BLaER1 (cell line): ENCODE data around the gene ADAMTS2.
A peak's percentile ranks its signal among the peaks of the same experiment; 100 is the strongest.

ENCODE experiments used
- H3K27ac ChIP-seq: shearing (Covaris generic); formaldehyde crosslinking; 2 replicates; pipeline ENCODE4 v1.8.1; 2022
- H3K27me3 ChIP-seq: shearing (Covaris generic); formaldehyde crosslinking; 2 replicates; pipeline ENCODE4 v1.8.1; 2022
- H3K36me3 ChIP-seq: shearing (Covaris generic); formaldehyde crosslinking; 2 replicates; pipeline ENCODE4 v1.8.1; 2022
- H3K4me1 ChIP-seq: shearing (Covaris generic); formaldehyde crosslinking; 2 replicates; pipeline ENCODE4 v1.8.1; 2022
- H3K4me2 ChIP-seq: shearing (Covaris generic); formaldehyde crosslinking; 2 replicates; pipeline ENCODE4 v1.8.1; 2022
- H3K4me3 ChIP-seq: shearing (Covaris generic); formaldehyde crosslinking; 2 replicates; pipeline ENCODE4 v1.8.1; 2022
- H3K9ac ChIP-seq: shearing (Covaris generic); formaldehyde crosslinking; 2 replicates; pipeline ENCODE4 v1.8.1; 2022
- H3K9me3 ChIP-seq: shearing (Covaris generic); formaldehyde crosslinking; 2 replicates; pipeline ENCODE4 v1.8.1; 2022
- H4K20me1 ChIP-seq: shearing (Covaris generic); formaldehyde crosslinking; 2 replicates; pipeline ENCODE4 v1.8.1; 2022
- Cebpa-rat ChIP-seq: shearing (Covaris generic); IDR thresholded peaks from 2 replicates; pipeline ENCODE4 v1.8.1; 2022

ADAMTS2 gene

GRCh38 chr5:179166171-179166885 lies 178.9 kb downstream of the ADAMTS2 start:
- Histone ChIP-seq H3K4me1 (peaks cover 19% of the 10 kb centered on the region), H3K36me3 (no peaks in the 10 kb centered on the region), H3K27ac (peak overlapping the region; percentile 42; the same call in 1 of the 2 replicates), H3K9me3 (peaks cover 10% of the 10 kb centered on the region), H3K9ac (peak overlapping the region; percentile 64; the same call in 1 of the 2 replicates), H3K4me3 (no peak overlapping the region), H3K4me2 (peak overlapping the region; percentile 83), H4K20me1 (no peaks in the 10 kb centered on the region), H3K27me3 (no peaks in the 10 kb centered on the region)
- TF ChIP-seq Cebpa-rat = no peak

GRCh38 chr5:179165421-179166170 lies 179.7 kb downstream of the ADAMTS2 start:
- Histone ChIP-seq H3K9me3 (peaks cover 17% of the 10 kb centered on the region), H3K27me3 (no peaks in the 10 kb centered on the region), H3K36me3 (no peaks in the 10 kb centered on the region), H3K4me2 (no peak overlapping the region), H3K27ac (no peak overlapping the region), H3K9ac (no peak overlapping the region), H3K4me3 (no peak overlapping the region), H4K20me1 (no peaks in the 10 kb centered on the region), H3K4me1 (peaks cover 19% of the 10 kb centered on the region)
- TF ChIP-seq Cebpa-rat = no peak

DNA sequence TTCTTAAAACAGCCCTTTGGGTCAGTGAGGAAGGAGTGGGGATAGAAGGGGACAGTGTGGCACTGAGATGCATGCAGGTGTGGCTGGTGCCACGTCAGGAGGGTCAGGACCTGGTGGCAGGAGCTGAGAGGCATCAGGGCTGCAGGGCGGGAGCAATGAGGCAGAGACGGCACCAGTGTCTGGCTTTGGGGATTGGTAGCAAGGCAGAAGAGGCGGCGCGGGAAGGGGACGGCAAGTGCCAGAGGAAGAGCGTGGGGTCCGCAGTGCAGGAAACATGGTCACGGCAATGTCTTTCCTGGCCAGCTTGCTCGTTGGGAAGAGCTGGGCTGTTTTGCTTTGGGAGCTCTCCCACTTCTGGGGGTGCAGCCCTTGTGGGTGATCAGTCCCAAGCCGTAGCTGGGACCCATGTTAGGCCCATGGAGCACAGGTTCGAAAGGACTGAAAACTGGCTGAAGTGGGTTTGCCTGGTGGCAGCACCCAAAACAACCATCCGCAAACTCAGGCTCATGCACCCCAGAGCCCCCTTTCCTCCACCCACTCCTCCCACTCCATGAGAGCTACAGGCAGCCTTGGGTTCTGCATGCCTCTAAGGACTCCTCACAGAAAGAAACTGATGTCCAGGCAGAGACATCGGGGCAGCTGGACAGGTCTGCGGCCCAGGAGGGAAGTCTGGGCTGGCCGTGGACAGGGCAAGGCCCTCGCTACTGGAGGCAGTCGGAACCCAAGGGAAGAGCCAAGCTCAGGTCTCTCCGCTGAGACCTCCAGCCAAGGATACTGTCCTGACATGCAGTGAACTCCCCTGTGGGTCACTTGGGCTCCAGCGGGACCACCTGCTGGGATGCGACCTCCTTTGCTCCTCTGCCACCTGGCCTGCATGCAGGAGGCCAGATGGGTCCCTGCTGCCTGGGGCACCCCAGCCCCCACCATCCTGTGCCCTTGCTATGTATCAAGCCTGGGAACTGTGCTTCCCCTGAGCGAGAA lies 180.6 kb downstream of the ADAMTS2 start:
- peaks cover 19% of the 10 kb centered on the region for H3K4me1 ChIP-seq
- no peak overlapping the region for H3K27ac ChIP-seq
- no peaks in the 10 kb centered on the region for H3K27me3 ChIP-seq
- no peak overlapping the region for H3K4me3 ChIP-seq
- no peak overlapping the region for H3K9ac ChIP-seq
- peaks cover 25% of the 10 kb centered on the region for H3K9me3 ChIP-seq
- TF ChIP-seq Cebpa-rat = no peak
- no peaks in the 10 kb centered on the region for H3K36me3 ChIP-seq
- H4K20me1 ChIP-seq = no peaks in the 10 kb centered on the region
- H3K4me2 ChIP-seq = no peak overlapping the region

GRCh38 chr5:179163236-179164155 lies 181.8 kb downstream of the ADAMTS2 start:
- H3K4me2 ChIP-seq = no peak overlapping the region
- peaks cover 33% of the 10 kb centered on the region for H3K9me3 ChIP-seq
- TF ChIP-seq Cebpa-rat = no peak
- H3K4me1 ChIP-seq = peaks cover 19% of the 10 kb centered on the region
- H3K4me3 ChIP-seq = no peak overlapping the region
- no peaks in the 10 kb centered on the region for H4K20me1 ChIP-seq
- H3K27me3 ChIP-seq = no peaks in the 10 kb centered on the region
- H3K36me3 ChIP-seq = no peaks in the 10 kb centered on the region
- H3K9ac ChIP-seq = no peak overlapping the region
- no peak overlapping the region for H3K27ac ChIP-seq

- TF ChIP-seq Cebpa-rat = no peak
- no peaks in the 10 kb centered on the region for H3K27me3 ChIP-seq
- no peak overlapping the region for H3K4me2 ChIP-seq
- H3K9me3 ChIP-seq = peaks cover 36% of the 10 kb centered on the region
- peaks cover 10% of the 10 kb centered on the region for H3K4me1 ChIP-seq
- no peak overlapping the region for H3K27ac ChIP-seq
- H3K4me3 ChIP-seq = no peak overlapping the region
- no peaks in the 10 kb centered on the region for H3K36me3 ChIP-seq
- H4K20me1 ChIP-seq = no peaks in the 10 kb centered on the region
- H3K9ac ChIP-seq = no peak overlapping the region
Measured at GRCh38 chr5:179162351-179163235, 182.7 kb downstream of the ADAMTS2 start.

DNA sequence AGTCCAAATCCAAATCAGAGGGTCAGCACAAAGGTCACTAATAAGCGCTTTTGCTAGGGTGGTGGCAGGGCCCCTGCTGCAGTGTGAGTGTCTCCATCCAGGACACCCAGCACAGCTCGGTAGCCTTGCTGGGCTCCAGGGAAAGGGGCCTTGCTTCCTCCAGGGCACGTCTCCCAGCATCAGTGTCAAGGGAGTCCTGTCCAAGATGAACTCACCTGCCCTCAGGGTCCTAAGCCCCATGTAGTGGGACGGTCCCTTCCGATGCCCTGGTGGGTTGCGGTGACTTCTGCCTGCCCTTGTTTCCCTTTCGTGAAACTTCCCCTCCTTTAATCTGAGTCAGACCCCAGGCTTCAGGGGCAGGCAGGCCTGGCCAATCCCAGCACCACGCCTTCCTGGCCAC lies 183.4 kb downstream of the ADAMTS2 start:
- no peak for TF ChIP-seq Cebpa-rat
- no peaks in the 10 kb centered on the region for H4K20me1 ChIP-seq
- H3K36me3 ChIP-seq = no peaks in the 10 kb centered on the region
- 0 out of 2 replicates have a peak, but pooled peaks cover 3% of the 10 kb centered on the region for H3K4me1 ChIP-seq
- no peak overlapping the region for H3K27ac ChIP-seq
- H3K4me2 ChIP-seq = no peak overlapping the region
- H3K4me3 ChIP-seq = no peak overlapping the region
- no peaks in the 10 kb centered on the region for H3K27me3 ChIP-seq
- no peak overlapping the region for H3K9ac ChIP-seq
- H3K9me3 ChIP-seq = peaks cover 36% of the 10 kb centered on the region

DNA sequence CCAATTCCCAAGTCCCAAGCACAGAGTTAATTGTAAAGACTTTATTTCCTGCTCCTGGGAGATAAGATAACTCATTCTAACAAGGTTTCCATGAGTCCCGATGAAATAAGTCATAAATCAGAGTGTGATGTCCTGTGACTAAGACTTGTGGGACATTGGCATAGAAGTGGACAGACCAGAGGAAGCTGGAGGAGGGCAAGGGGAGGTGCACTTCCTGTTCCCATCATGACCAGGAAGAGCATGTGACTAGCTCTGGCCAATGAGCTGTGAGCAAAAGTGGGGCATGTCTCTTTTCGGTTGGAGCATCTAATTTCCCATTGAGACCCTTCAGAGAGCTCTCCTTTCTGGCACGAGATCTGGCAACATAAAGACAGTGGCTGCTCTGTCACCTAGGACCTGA lies 184.7 kb downstream of the ADAMTS2 start:
- Histone ChIP-seq H3K4me3 (no peak overlapping the region), H4K20me1 (no peaks in the 10 kb centered on the region), H3K4me1 (peaks cover 10% of the 10 kb centered on the region), H3K27ac (no peak overlapping the region), H3K36me3 (no peaks in the 10 kb centered on the region), H3K4me2 (no peak overlapping the region), H3K27me3 (no peaks in the 10 kb centered on the region), H3K9me3 (peaks cover 36% of the 10 kb centered on the region), H3K9ac (no peak overlapping the region)
- TF ChIP-seq Cebpa-rat = no peak

- Histone ChIP-seq H3K9ac (no peak overlapping the region), H3K4me3 (no peak overlapping the region), H3K27me3 (no peaks in the 10 kb centered on the region), H3K27ac (no peak overlapping the region), H3K9me3 (peaks cover 36% of the 10 kb centered on the region), H3K4me1 (peaks cover 27% of the 10 kb centered on the region), H4K20me1 (no peaks in the 10 kb centered on the region), H3K36me3 (no peaks in the 10 kb centered on the region), H3K4me2 (no peak overlapping the region)
- no peak for TF ChIP-seq Cebpa-rat
Measured at GRCh38 chr5:179158556-179158955, 186.7 kb downstream of the ADAMTS2 start.
